ENCODE data around the gene RABGAP1L.

DNA sequence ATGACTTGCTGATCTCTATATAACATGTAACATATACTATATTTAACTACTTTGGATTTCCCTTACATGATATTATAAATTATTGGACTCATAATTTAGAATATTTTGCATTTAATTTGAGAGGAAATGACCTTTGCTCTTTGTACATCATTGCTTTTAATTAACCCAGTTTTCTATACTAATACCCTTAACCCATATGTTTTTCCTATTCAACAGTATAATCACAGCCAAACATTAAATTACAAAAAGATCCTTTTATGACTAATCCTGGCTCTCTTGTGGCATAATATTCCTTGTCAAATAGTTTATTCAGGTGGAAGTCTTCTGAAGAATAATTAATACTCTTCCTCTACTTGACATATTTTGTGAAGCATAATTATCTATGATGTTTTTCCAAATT lies 232.4 kb downstream of the RABGAP1L start:
- TF ChIP-seq, protein P1, sequence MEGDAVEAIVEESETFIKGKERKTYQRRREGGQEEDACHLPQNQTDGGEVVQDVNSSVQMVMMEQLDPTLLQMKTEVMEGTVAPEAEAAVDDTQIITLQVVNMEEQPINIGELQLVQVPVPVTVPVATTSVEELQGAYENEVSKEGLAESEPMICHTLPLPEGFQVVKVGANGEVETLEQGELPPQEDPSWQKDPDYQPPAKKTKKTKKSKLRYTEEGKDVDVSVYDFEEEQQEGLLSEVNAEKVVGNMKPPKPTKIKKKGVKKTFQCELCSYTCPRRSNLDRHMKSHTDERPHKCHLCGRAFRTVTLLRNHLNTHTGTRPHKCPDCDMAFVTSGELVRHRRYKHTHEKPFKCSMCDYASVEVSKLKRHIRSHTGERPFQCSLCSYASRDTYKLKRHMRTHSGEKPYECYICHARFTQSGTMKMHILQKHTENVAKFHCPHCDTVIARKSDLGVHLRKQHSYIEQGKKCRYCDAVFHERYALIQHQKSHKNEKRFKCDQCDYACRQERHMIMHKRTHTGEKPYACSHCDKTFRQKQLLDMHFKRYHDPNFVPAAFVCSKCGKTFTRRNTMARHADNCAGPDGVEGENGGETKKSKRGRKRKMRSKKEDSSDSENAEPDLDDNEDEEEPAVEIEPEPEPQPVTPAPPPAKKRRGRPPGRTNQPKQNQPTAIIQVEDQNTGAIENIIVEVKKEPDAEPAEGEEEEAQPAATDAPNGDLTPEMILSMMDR (conservative IDR thresholded peaks at IDR 0.05; ENCODE audit: low read length), result no peak
- no peak for TF ChIP-seq EZH2phosphoT487 (IDR thresholded peaks at IDR 0.05; ENCODE audit: borderline replicate concordance, low read depth, low read length)

Measured in OCI-LY7 (cell line).